ENCODE data around the gene COX5A. TPM values are rescaled to one million over a fixed set of nuclear protein-coding genes. Genes with fewer than 3 reads are reported as not detected.

COX5A gene
- total RNA-seq, 3 donors from 2014 or later = 55.6 to 73.8 (median 58.3) TPM

DNA sequence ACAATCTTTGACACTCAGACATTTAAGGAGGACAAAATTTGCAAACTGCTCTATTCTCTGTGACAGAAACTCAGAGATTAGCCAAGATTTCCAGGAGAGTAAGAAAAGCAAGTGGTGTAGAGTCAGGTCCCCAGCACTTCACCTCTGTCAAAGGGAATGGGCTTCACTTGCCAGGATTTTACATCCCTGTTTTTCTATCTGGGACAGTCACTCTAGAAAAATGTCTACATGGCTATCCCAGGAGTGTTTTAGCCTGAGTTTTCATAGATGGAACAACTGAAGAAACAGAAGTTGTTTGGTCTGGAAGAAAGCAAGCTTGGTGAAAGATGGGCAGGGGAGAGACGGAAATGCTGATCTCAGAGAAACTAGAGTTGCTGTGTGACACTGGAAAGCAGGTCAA is 34.2 kb downstream of the COX5A start:
- peaks cover 2 to 9% of the 10 kb centered on the region in 2 donors for H3K4me1 ChIP-seq
- no peaks in the 10 kb centered on the region for H3K9me3 ChIP-seq
- DNase-seq (ENCODE audit: low spot score in 2 of 2) = no peak
- no peaks in the 10 kb centered on the region for H3K36me3 ChIP-seq
- TF ChIP-seq CTCF (IDR thresholded peaks at IDR 0.05) (no peak), POLR2A (IDR thresholded peaks at IDR 0.05) (no peak), POLR2AphosphoS5 (IDR thresholded peaks at IDR 0.05) (no peak)
- no peak overlapping the region for H3K4me3 ChIP-seq
- no peak overlapping the region for H3K27ac ChIP-seq
- intact Hi-C loops (cut with DNase I; ENCODE audit: low total_unique reads) = no loop called here
- H3K27me3 ChIP-seq = no peaks in the 10 kb centered on the region

- Histone ChIP-seq H3K4me1 (peaks cover 2 to 9% of the 10 kb centered on the region in 2 donors), H3K36me3 (no peaks in the 10 kb centered on the region), H3K9me3 (no peaks in the 10 kb centered on the region), H3K4me3 (no peak overlapping the region), H3K27ac (peak overlapping the region in 1 of 2 donors; percentile 67), H3K27me3 (no peaks in the 10 kb centered on the region)
- no peak for DNase-seq (ENCODE audit: low spot score in 2 of 2)
- TF ChIP-seq CTCF (IDR thresholded peaks at IDR 0.05) (no peak), POLR2A (IDR thresholded peaks at IDR 0.05) (no peak), POLR2AphosphoS5 (IDR thresholded peaks at IDR 0.05) (no peak)
- intact Hi-C loops (cut with DNase I; ENCODE audit: low total_unique reads) = no loop called here
Observed at GRCh38 chr15:74902295-74903075, 35.4 kb downstream of the COX5A start.

- Histone ChIP-seq H3K27ac (peak overlapping the region; percentile 21 to 67), H3K27me3 (no peaks in the 10 kb centered on the region), H3K36me3 (no peaks in the 10 kb centered on the region), H3K4me1 (peaks cover 2 to 9% of the 10 kb centered on the region in 2 donors), H3K4me3 (no peak overlapping the region), H3K9me3 (no peaks in the 10 kb centered on the region)
- peak; percentile 80 to 89 (median 84) for TF ChIP-seq CTCF (IDR thresholded peaks at IDR 0.05)
- no peak for TF ChIP-seq POLR2A (IDR thresholded peaks at IDR 0.05)
- TF ChIP-seq POLR2AphosphoS5 (IDR thresholded peaks at IDR 0.05) = no peak
- intact Hi-C loops (cut with DNase I; ENCODE audit: low total_unique reads) = no loop called here
- DNase-seq (ENCODE audit: low spot score in 2 of 2) = peak; percentile 50 to 63
Observed at GRCh38 chr15:74901612-74902063, 36.2 kb downstream of the COX5A start.

DNA sequence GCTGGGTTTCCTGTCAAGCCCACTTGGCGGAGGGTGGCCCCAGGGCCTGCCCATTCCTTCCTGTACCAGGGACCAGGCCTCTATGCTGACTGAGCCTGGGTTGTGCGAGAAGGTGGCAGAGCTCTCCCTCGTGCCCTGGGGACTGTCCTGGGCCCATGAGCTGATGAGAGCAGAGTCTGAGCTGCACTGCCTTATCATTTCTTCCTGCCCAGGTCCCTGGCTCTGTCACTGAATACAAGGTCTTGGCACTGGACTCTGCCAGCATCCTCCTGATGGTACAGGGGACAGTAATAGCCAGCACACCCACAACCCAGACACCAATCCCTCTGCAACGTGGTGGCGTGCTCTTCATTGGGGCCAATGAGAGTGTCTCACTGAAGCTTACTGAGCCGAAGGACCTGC is 40.6 kb downstream of the COX5A start:
- H3K9me3 ChIP-seq = no peaks in the 10 kb centered on the region
- no peaks in the 10 kb centered on the region for H3K4me1 ChIP-seq
- no peak overlapping the region for H3K4me3 ChIP-seq
- H3K27ac ChIP-seq = no peak overlapping the region
- no peaks in the 10 kb centered on the region for H3K36me3 ChIP-seq
- no peaks in the 10 kb centered on the region for H3K27me3 ChIP-seq
- no peak for TF ChIP-seq CTCF (IDR thresholded peaks at IDR 0.05)
- TF ChIP-seq POLR2A (IDR thresholded peaks at IDR 0.05) = no peak
- TF ChIP-seq POLR2AphosphoS5 (IDR thresholded peaks at IDR 0.05) = no peak
- intact Hi-C loops (cut with DNase I; ENCODE audit: low total_unique reads) = no loop called here
- no peak for DNase-seq (ENCODE audit: low spot score in 2 of 2)

- Histone ChIP-seq H3K4me1 (no peaks in the 10 kb centered on the region), H3K27ac (no peak overlapping the region), H3K9me3 (no peaks in the 10 kb centered on the region), H3K36me3 (no peaks in the 10 kb centered on the region), H3K27me3 (no peaks in the 10 kb centered on the region), H3K4me3 (no peak overlapping the region)
- intact Hi-C loops (cut with DNase I; ENCODE audit: low total_unique reads) = no loop called here
- TF ChIP-seq CTCF (IDR thresholded peaks at IDR 0.05) (no peak), POLR2AphosphoS5 (IDR thresholded peaks at IDR 0.05) (no peak), POLR2A (IDR thresholded peaks at IDR 0.05) (no peak)
- no peak for DNase-seq (ENCODE audit: low spot score in 2 of 2)
Observed at GRCh38 chr15:74896316-74896715, 41.6 kb downstream of the COX5A start.

Data from breast epithelium (tissue), 4 donors.